ENCODE data around the gene GOLIM4. TPM values are rescaled to one million over a fixed set of nuclear protein-coding genes. Genes with fewer than 3 reads are reported as not detected.

The GOLIM4 gene
- total RNA-seq, 4 donors from 2014 or later: 13.0 to 20.8 (median 17.8) TPM

- Histone ChIP-seq H3K4me3 (no peak overlapping the region), H3K27ac (no peak overlapping the region), H3K27me3 (no peaks in the 10 kb centered on the region), H3K9me3 (no peaks in the 10 kb centered on the region), H3K36me3 (no peaks in the 10 kb centered on the region), H3K4me1 (peaks cover 8 to 11% of the 10 kb centered on the region in 2 donors)
- no peak for DNase-seq
- TF ChIP-seq POLR2A (IDR thresholded peaks at IDR 0.05) (no peak), CTCF (IDR thresholded peaks at IDR 0.05 in 4 of 5, conservative IDR thresholded peaks at IDR 0.05 in 1 of 5) (no peak)
- in situ Hi-C loops (cut with MboI; ENCODE audit: low sequenced_read_pairs in 4 of 4) (no loop called here), intact Hi-C loops (cut with DNase I; ENCODE audit: low total_unique reads) (no loop called here)
- no peak for ATAC-seq
Measured at GRCh38 chr3:168071591-168072322, 24.0 kb downstream of the GOLIM4 start.

GRCh38 chr3:168070919-168071318, 24.8 kb downstream of the GOLIM4 start:
- DNase-seq (no peak), ATAC-seq (no peak)
- intact Hi-C loops (cut with DNase I; ENCODE audit: low total_unique reads) (no loop called here), in situ Hi-C loops (cut with MboI; ENCODE audit: low sequenced_read_pairs in 4 of 4) (no loop called here)
- H3K27me3 ChIP-seq: no peaks in the 10 kb centered on the region
- TF ChIP-seq POLR2A (IDR thresholded peaks at IDR 0.05) (no peak), CTCF (IDR thresholded peaks at IDR 0.05 in 4 of 5, conservative IDR thresholded peaks at IDR 0.05 in 1 of 5) (no peak)
- no peak overlapping the region for H3K4me3 ChIP-seq
- no peak overlapping the region for H3K27ac ChIP-seq
- H3K9me3 ChIP-seq: no peaks in the 10 kb centered on the region
- no peaks in the 10 kb centered on the region for H3K36me3 ChIP-seq
- peaks cover 12 to 15% of the 10 kb centered on the region in 2 donors for H3K4me1 ChIP-seq

- TF ChIP-seq POLR2A (IDR thresholded peaks at IDR 0.05): no peak
- no peak for TF ChIP-seq CTCF (IDR thresholded peaks at IDR 0.05 in 4 of 5, conservative IDR thresholded peaks at IDR 0.05 in 1 of 5)
- no peaks in the 10 kb centered on the region for H3K36me3 ChIP-seq
- no peak overlapping the region for H3K4me3 ChIP-seq
- in situ Hi-C loops (cut with MboI; ENCODE audit: low sequenced_read_pairs in 4 of 4) (no loop called here), intact Hi-C loops (cut with DNase I; ENCODE audit: low total_unique reads) (no loop called here)
- H3K27me3 ChIP-seq: no peaks in the 10 kb centered on the region
- H3K9me3 ChIP-seq: no peaks in the 10 kb centered on the region
- peaks cover 8 to 17% of the 10 kb centered on the region in 2 donors for H3K4me1 ChIP-seq
- ATAC-seq: no peak
- no peak for DNase-seq
- no peak overlapping the region for H3K27ac ChIP-seq
Measured at GRCh38 chr3:168068346-168068745, 27.4 kb downstream of the GOLIM4 start.

GRCh38 chr3:168066882-168067281, 28.8 kb downstream of the GOLIM4 start:
- no peak for DNase-seq
- TF ChIP-seq POLR2A (IDR thresholded peaks at IDR 0.05) (no peak), CTCF (IDR thresholded peaks at IDR 0.05 in 4 of 5, conservative IDR thresholded peaks at IDR 0.05 in 1 of 5) (no peak)
- no peak overlapping the region for H3K27ac ChIP-seq
- ATAC-seq: no peak
- H3K4me3 ChIP-seq: no peak overlapping the region
- no peaks in the 10 kb centered on the region for H3K27me3 ChIP-seq
- no peaks in the 10 kb centered on the region for H3K36me3 ChIP-seq
- no peaks in the 10 kb centered on the region for H3K9me3 ChIP-seq
- intact Hi-C loops (cut with DNase I; ENCODE audit: low total_unique reads): no loop called here
- in situ Hi-C loops (cut with MboI; ENCODE audit: low sequenced_read_pairs in 4 of 4): no loop called here
- peaks cover 12 to 30% of the 10 kb centered on the region in 2 donors for H3K4me1 ChIP-seq

GRCh38 chr3:168065569-168065968, 30.2 kb downstream of the GOLIM4 start:
- Histone ChIP-seq H3K27ac (no peak overlapping the region), H3K9me3 (no peaks in the 10 kb centered on the region), H3K27me3 (no peaks in the 10 kb centered on the region), H3K4me1 (peaks cover 12 to 28% of the 10 kb centered on the region in 2 donors), H3K36me3 (no peaks in the 10 kb centered on the region), H3K4me3 (no peak overlapping the region)
- DNase-seq (no peak), ATAC-seq (no peak)
- in situ Hi-C loops (cut with MboI; ENCODE audit: low sequenced_read_pairs in 4 of 4) (no loop called here), intact Hi-C loops (cut with DNase I; ENCODE audit: low total_unique reads) (no loop called here)
- TF ChIP-seq POLR2A (IDR thresholded peaks at IDR 0.05): no peak
- no peak for TF ChIP-seq CTCF (IDR thresholded peaks at IDR 0.05 in 4 of 5, conservative IDR thresholded peaks at IDR 0.05 in 1 of 5)
